ENCODE measurements around the gene SLC22A23. TPM values are rescaled to one million over a fixed set of nuclear protein-coding genes. Genes with fewer than 3 reads are reported as not detected.

Gene SLC22A23
- total and polyA plus RNA-seq, 2 experiments from 2014 or later: 15.7 to 24.9 TPM

DNA sequence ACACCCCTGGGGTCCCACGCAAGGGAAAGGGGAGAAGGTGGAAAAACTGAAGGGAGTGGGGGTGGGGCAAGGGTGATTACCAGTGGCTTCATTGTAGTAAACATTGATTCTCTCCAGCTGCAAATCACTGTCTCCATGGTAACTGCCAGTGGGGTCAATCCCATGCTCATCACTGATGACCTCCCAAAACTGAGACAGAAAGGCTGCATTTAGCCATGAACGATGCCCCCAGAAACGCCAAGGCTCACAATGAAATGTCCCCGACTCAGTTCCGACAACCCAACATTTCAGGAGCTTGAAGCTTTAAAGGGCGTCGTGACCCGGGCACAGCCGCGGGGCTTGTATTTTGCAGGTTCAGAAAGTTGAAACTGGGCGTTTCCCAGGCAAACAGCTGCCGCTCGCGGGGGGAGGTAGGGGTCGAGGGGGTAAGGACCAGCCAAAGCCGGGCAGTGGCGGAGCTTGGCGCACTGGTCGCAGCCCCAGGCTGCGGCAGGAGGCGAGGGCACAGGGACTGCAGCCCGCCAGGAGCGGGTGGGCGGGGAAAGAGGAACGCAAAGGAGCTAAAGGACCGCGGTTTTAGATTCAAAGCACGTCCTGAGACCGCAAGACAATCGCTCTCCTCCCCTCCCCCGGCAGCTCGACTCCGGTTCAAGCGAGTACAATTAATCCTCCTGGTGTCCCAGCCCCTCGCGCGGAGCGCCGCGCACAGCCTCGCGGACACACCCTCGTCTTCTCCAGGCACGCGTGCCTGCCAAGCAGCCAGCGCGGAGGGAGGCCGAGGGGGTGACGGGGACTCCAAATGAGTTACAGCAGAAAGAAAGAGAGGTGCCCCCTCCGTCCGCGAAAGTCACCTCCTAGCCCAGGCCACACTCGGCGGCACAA is 230.1 kb downstream of the SLC22A23 start:
- Histone ChIP-seq H3K4me3 (peak overlapping the region; percentile 45), H3K27me3 (peaks cover 52% of the 10 kb centered on the region), H3K4me1 (ENCODE audit: low read depth) (peaks cover 22% of the 10 kb centered on the region), H3K9me3 (ENCODE audit: low read depth) (no peaks in the 10 kb centered on the region), H3K27ac (no peak overlapping the region), H3K36me3 (no peaks in the 10 kb centered on the region)
- TF ChIP-seq, protein P1, sequence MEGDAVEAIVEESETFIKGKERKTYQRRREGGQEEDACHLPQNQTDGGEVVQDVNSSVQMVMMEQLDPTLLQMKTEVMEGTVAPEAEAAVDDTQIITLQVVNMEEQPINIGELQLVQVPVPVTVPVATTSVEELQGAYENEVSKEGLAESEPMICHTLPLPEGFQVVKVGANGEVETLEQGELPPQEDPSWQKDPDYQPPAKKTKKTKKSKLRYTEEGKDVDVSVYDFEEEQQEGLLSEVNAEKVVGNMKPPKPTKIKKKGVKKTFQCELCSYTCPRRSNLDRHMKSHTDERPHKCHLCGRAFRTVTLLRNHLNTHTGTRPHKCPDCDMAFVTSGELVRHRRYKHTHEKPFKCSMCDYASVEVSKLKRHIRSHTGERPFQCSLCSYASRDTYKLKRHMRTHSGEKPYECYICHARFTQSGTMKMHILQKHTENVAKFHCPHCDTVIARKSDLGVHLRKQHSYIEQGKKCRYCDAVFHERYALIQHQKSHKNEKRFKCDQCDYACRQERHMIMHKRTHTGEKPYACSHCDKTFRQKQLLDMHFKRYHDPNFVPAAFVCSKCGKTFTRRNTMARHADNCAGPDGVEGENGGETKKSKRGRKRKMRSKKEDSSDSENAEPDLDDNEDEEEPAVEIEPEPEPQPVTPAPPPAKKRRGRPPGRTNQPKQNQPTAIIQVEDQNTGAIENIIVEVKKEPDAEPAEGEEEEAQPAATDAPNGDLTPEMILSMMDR (IDR thresholded peaks at IDR 0.05; ENCODE audit: low read depth, low read length): no peak
- DNase-seq (ENCODE audit: low read depth in 1 of 2, low spot score in 1 of 2): peak in 1 of 2 donors; percentile 52

DNA sequence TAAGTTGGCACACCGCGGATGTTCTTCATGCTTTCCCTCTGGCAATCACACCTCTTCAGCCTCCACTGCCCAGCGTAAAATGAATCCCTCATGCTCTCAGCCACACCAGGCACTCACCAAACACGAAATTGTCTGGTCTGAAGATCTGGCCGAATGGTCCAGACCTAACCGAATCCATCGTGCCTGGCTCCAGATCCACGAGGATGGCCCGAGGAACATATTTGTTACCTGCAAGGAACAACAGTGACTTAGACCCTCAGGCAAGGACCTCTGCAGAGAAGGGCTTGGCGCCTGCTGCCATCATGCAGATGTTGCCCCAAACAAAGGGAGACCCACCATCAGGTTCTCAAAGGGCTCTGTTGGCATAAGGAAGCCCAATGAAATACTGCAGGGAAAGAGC is 230.8 kb downstream of the SLC22A23 start:
- Histone ChIP-seq H3K9me3 (ENCODE audit: low read depth) (no peaks in the 10 kb centered on the region), H3K27me3 (peaks cover 52% of the 10 kb centered on the region), H3K36me3 (no peaks in the 10 kb centered on the region), H3K27ac (no peak overlapping the region), H3K4me3 (no peak overlapping the region), H3K4me1 (ENCODE audit: low read depth) (peaks cover 22% of the 10 kb centered on the region)
- TF ChIP-seq, protein P1 (IDR thresholded peaks at IDR 0.05; ENCODE audit: low read depth, low read length): no peak
- DNase-seq (ENCODE audit: low read depth in 1 of 2, low spot score in 1 of 2): no peak

DNA sequence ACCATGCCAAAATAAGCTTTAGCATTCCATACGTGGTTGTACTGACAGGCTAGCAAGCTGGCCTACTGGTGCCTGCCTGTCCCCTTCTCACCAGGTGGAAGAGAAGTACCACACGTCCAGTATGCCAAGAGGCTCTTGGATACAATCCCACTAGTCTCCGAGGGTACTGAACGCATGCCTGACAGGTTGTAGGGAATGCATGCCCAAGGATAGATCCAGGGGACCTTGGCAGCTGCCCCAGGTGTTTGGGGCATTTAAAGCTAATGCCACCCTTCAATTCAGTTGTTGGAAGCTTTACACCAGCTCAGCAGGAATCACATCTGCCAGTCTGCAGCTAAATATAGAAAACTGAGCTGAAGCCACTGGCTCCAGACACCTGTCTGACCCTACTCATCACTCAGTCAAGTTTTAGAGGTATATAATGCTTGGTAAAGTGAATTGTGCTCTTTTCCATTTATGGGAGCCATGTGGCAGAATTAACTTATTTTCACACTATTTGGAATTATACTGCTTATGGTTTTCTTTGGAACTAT is 234.3 kb downstream of the SLC22A23 start:
- TF ChIP-seq, protein P1 (IDR thresholded peaks at IDR 0.05; ENCODE audit: low read depth, low read length): no peak
- DNase-seq (ENCODE audit: low read depth in 1 of 2, low spot score in 1 of 2): no peak
- Histone ChIP-seq H3K36me3 (no peaks in the 10 kb centered on the region), H3K27me3 (peaks cover 19% of the 10 kb centered on the region), H3K4me3 (no peak overlapping the region), H3K27ac (no peak overlapping the region), H3K4me1 (ENCODE audit: low read depth) (peaks cover 9% of the 10 kb centered on the region), H3K9me3 (ENCODE audit: low read depth) (no peaks in the 10 kb centered on the region)

- no peak overlapping the region for H3K27ac ChIP-seq
- H3K27me3 ChIP-seq: peaks cover 9% of the 10 kb centered on the region
- no peak for DNase-seq (ENCODE audit: low read depth in 1 of 2, low spot score in 1 of 2)
- no peak overlapping the region for H3K4me3 ChIP-seq
- TF ChIP-seq, protein P1 (IDR thresholded peaks at IDR 0.05; ENCODE audit: low read depth, low read length): no peak
- peaks cover 9% of the 10 kb centered on the region for H3K4me1 ChIP-seq (ENCODE audit: low read depth)
- H3K36me3 ChIP-seq: no peaks in the 10 kb centered on the region
- no peaks in the 10 kb centered on the region for H3K9me3 ChIP-seq (ENCODE audit: low read depth)
These were observed 235.3 kb downstream of the SLC22A23 start for GRCh38 chr6:3221578-3221977.

- H3K27me3 ChIP-seq: no peaks in the 10 kb centered on the region
- peaks cover 9% of the 10 kb centered on the region for H3K4me1 ChIP-seq (ENCODE audit: low read depth)
- H3K27ac ChIP-seq: no peak overlapping the region
- TF ChIP-seq, protein P1 (IDR thresholded peaks at IDR 0.05; ENCODE audit: low read depth, low read length): no peak
- H3K36me3 ChIP-seq: no peaks in the 10 kb centered on the region
- no peak for DNase-seq (ENCODE audit: low read depth in 1 of 2, low spot score in 1 of 2)
- H3K9me3 ChIP-seq (ENCODE audit: low read depth): no peaks in the 10 kb centered on the region
- H3K4me3 ChIP-seq: no peak overlapping the region
These were observed 236.5 kb downstream of the SLC22A23 start for GRCh38 chr6:3220366-3220765.

Other genes starting within 250 kb of the SLC22A23 start
- 57.6 and 83.9 TPM in 2 replicates for gene TUBB2B, start 229.4 kb downstream of the SLC22A23 start, total RNA-seq
- gene TUBB2B, start 229.4 kb downstream of the SLC22A23 start, polyA plus RNA-seq: 27.9 and 29.8 TPM in 2 replicates
- 22.2 and 23.3 TPM in 2 replicates for gene PSMG4, start 198.1 kb downstream of the SLC22A23 start, total RNA-seq
- gene PSMG4, start 198.1 kb downstream of the SLC22A23 start, polyA plus RNA-seq: 32.6 and 44.0 TPM in 2 replicates

Data from cardiac muscle cell (in vitro differentiated cells and primary cell).